Measurements from ENCODE around the gene RIMBP2. TPM values are rescaled to one million over a fixed set of nuclear protein-coding genes. Genes with fewer than 3 reads are reported as not detected.

Gene RIMBP2
- total and polyA plus RNA-seq, 2 experiments from 2014 or later, result 0.31 to 0.37 TPM

GRCh38 chr12:130546494-130546893 is 169.6 kb downstream of the RIMBP2 start (continued):
- no peak for TF ChIP-seq REST (IDR thresholded peaks at IDR 0.05; ENCODE audit: unreplicated experiment)
- TF ChIP-seq ETS1 (IDR thresholded peaks at IDR 0.05), result no peak
- TF ChIP-seq ZNF331 (CRISPR knock-in tag; IDR thresholded peaks at IDR 0.05; ENCODE audit: low read depth), result no peak

GRCh38 chr12:130545475-130545874 is 170.6 kb downstream of the RIMBP2 start:
- H4K20me1 ChIP-seq (replicated peaks; ENCODE audit: insufficient read depth), result no peaks in the 10 kb centered on the region
- no peak overlapping the region for H2AFZ ChIP-seq
- no peaks in the 10 kb centered on the region for H3K79me2 ChIP-seq (replicated peaks; ENCODE audit: insufficient read depth)
- Mint-ChIP-seq H3K27ac (no peak overlapping the region), H3K4me1 (no peaks in the 10 kb centered on the region), H3K27me3 (ENCODE audit: insufficient read depth, low read depth, poor library complexity) (peaks cover 4% of the 10 kb centered on the region), H3K36me3 (ENCODE audit: low read depth) (peaks cover 21% of the 10 kb centered on the region; the same call in 2 of the 3 replicates), H3K4me3 (no peak overlapping the region), H3K9me3 (peaks cover 97% of the 10 kb centered on the region)
- H3K4me3 ChIP-seq, result no peak overlapping the region
- H3K4me1 ChIP-seq (ENCODE audit: insufficient read depth), result no peaks in the 10 kb centered on the region
- H3F3A ChIP-seq (replicated peaks; ENCODE audit: low read depth), result no peaks in the 10 kb centered on the region
- DNase-seq (ENCODE audit: low spot score) (no peak), ATAC-seq (no peak)
- H3K9me2 ChIP-seq (ENCODE audit: insufficient read depth), result no peaks in the 10 kb centered on the region
- TF ChIP-seq POLR2AphosphoS5 (IDR thresholded peaks at IDR 0.05; ENCODE audit: low read depth) (no peak), CREB1 (CRISPR knock-in tag; IDR thresholded peaks at IDR 0.05; ENCODE audit: low read depth) (no peak), EZH2 (IDR thresholded peaks at IDR 0.05; ENCODE audit: low read depth, unreplicated experiment) (no peak), ETS1 (IDR thresholded peaks at IDR 0.05) (no peak), JUNB (IDR thresholded peaks at IDR 0.05; ENCODE audit: unreplicated experiment) (no peak), ZNF331 (CRISPR knock-in tag; IDR thresholded peaks at IDR 0.05; ENCODE audit: low read depth) (no peak)
- peaks cover 3% of the 10 kb centered on the region; the same call in 1 of the 2 replicates for H3K36me3 ChIP-seq (ENCODE audit: insufficient read depth)
- H3K27ac ChIP-seq (ENCODE audit: low read depth), result no peak overlapping the region
- no peaks in the 10 kb centered on the region for H3K27me3 ChIP-seq (ENCODE audit: insufficient read depth)
- no peak overlapping the region for H3K4me2 ChIP-seq

GRCh38 chr12:130540376-130540775 is 175.7 kb downstream of the RIMBP2 start:
- Histone ChIP-seq H2AFZ (no peak overlapping the region), H3K4me3 (no peak overlapping the region), H3K9me2 (ENCODE audit: insufficient read depth) (no peaks in the 10 kb centered on the region), H3K4me2 (no peak overlapping the region), H3K79me2 (replicated peaks; ENCODE audit: insufficient read depth) (no peaks in the 10 kb centered on the region), H3K27ac (ENCODE audit: low read depth) (no peak overlapping the region), H3F3A (replicated peaks; ENCODE audit: low read depth) (no peaks in the 10 kb centered on the region), H3K36me3 (ENCODE audit: insufficient read depth) (no peaks in the 10 kb centered on the region), H3K4me1 (ENCODE audit: insufficient read depth) (no peaks in the 10 kb centered on the region), H3K27me3 (ENCODE audit: insufficient read depth) (no peaks in the 10 kb centered on the region), H4K20me1 (replicated peaks; ENCODE audit: insufficient read depth) (no peaks in the 10 kb centered on the region)
- Mint-ChIP-seq H3K27me3 (ENCODE audit: insufficient read depth, low read depth, poor library complexity) (peaks cover 5% of the 10 kb centered on the region), H3K4me1 (no peaks in the 10 kb centered on the region; the same call in none of the 3 replicates), H3K9me3 (peaks cover 91% of the 10 kb centered on the region), H3K36me3 (ENCODE audit: low read depth) (peaks cover 22% of the 10 kb centered on the region), H3K4me3 (no peak overlapping the region), H3K27ac (no peak overlapping the region)
- no peak for ATAC-seq
- no peak for DNase-seq (ENCODE audit: low spot score)
- TF ChIP-seq POLR2AphosphoS5 (IDR thresholded peaks at IDR 0.05; ENCODE audit: low read depth) (no peak), STAT1 (IDR thresholded peaks at IDR 0.05; ENCODE audit: unreplicated experiment) (no peak), CREB1 (CRISPR knock-in tag; IDR thresholded peaks at IDR 0.05; ENCODE audit: low read depth) (no peak), REST (IDR thresholded peaks at IDR 0.05; ENCODE audit: unreplicated experiment) (no peak), CTCF (conservative IDR thresholded peaks at IDR 0.05; ENCODE audit: low read depth in 2 of 2) (no peak), ZNF114 (CRISPR knock-in tag; IDR thresholded peaks at IDR 0.05) (no peak), JUNB (IDR thresholded peaks at IDR 0.05; ENCODE audit: unreplicated experiment) (no peak), EZH2 (IDR thresholded peaks at IDR 0.05; ENCODE audit: low read depth, unreplicated experiment) (no peak), ZNF331 (CRISPR knock-in tag; IDR thresholded peaks at IDR 0.05; ENCODE audit: low read depth) (no peak)
